CD4-positive, alpha-beta T cell (primary cell): ENCODE results near the gene SLC7A5. TPM values are rescaled to one million over a fixed set of nuclear protein-coding genes. Genes with fewer than 3 reads are reported as not detected.
A peak's percentile ranks its signal among the peaks of the same experiment; 100 is the strongest.
"Not testable (repeated sequence)": the region's sequence is repeated elsewhere in the genome, so short reads cannot be mapped to it uniquely, and the experiment has no call there.

Experiments used
- ATAC-seq: fragments of 200-7000 bp; cut with Tn5 transposase; one replicate; pipeline ENCODE4 v1.10.0; 2022; ENCODE audit warnings: mild to moderate bottlenecking; ENCODE audit not compliant: poor library complexity
- CTCF ChIA-PET: fragments of 350-600 bp; sonication (Branson Sonifier 250); formaldehyde crosslinking; loops from one replicate; lab custom pipeline; 2021; ENCODE audit warnings: antibody characterized with exemption, inconsistent platforms; lab: Charles Lee
- POLR2A ChIA-PET: fragments of 350-600 bp; sonication (Branson Sonifier 250); formaldehyde crosslinking; loops from one replicate; lab custom pipeline; 2021; ENCODE audit warnings: antibody characterized with exemption, inconsistent platforms; lab: Charles Lee
- DNase-seq, 14 experiments: peaks; one replicate each; pipeline ENCODE4 v3.0.0-alpha.2; 2013 to 2020; ENCODE audit warnings: mixed read lengths in 2 of 14
- H3K27ac ChIP-seq, 2 donors: one replicate each; pipeline versions ENCODE4 v1.5.1 to v1.7.0; 2013; ENCODE audit warnings: low read length in 2 of 2, low read depth in 1 of 2, mild to moderate bottlenecking in 1 of 2
- H3K27me3 ChIP-seq, 2 experiments: 1 replicate in 1 of 2; 2 replicates in 1 of 2; pipeline versions ENCODE4 v1.6.1 to v1.7.0; 2013; ENCODE audit warnings: low read length in 2 of 2, control low read depth in 1 of 2, mild to moderate bottlenecking in 1 of 2, moderate library complexity in 1 of 2; ENCODE audit not compliant: insufficient read depth in 2 of 2, control insufficient read depth in 1 of 2
- H3K36me3 ChIP-seq: one replicate; pipeline ENCODE4 v1.6.1; 2013; ENCODE audit warnings: low read length, control low read depth; ENCODE audit not compliant: insufficient read depth
- H3K4me1 ChIP-seq: one replicate; pipeline ENCODE4 v1.6.1; 2013; ENCODE audit warnings: low read length, control low read depth; ENCODE audit not compliant: insufficient read depth
- H3K4me3 ChIP-seq: one replicate; pipeline ENCODE4 v1.5.1; 2013; ENCODE audit warnings: mild to moderate bottlenecking, low read length, moderate library complexity
- H3K9me3 ChIP-seq, 2 experiments: 1 replicate in 1 of 2; 2 replicates in 1 of 2; pipeline versions ENCODE4 v1.6.1 to v1.7.0; 2013; ENCODE audit warnings: low read length in 2 of 2, mild to moderate bottlenecking in 2 of 2, control low read depth in 1 of 2, moderate library complexity in 1 of 2; ENCODE audit not compliant: control insufficient read depth in 1 of 2, insufficient read depth in 1 of 2
- H3K27ac Mint-ChIP-seq: one replicate; pipeline ENCODE4 v1.8.0; 2020; ENCODE audit warnings: mixed read lengths
- H3K27me3 Mint-ChIP-seq: one replicate; pipeline ENCODE4 v1.8.0; 2021; ENCODE audit warnings: mixed read lengths
- H3K36me3 Mint-ChIP-seq: one replicate; pipeline ENCODE4 v1.8.0; 2021; ENCODE audit warnings: low read depth, mixed read lengths
- H3K4me1 Mint-ChIP-seq: one replicate; pipeline ENCODE4 v1.8.0; 2021; ENCODE audit warnings: low read depth, mixed read lengths
- H3K4me3 Mint-ChIP-seq: one replicate; pipeline ENCODE4 v1.8.0; 2020; ENCODE audit warnings: mild to moderate bottlenecking, mixed read lengths
- H3K9me3 Mint-ChIP-seq: one replicate; pipeline ENCODE4 v1.8.0; 2020; ENCODE audit warnings: mixed read lengths
- CTCF ChIP-seq: fragments of 200-600 bp; IDR thresholded peaks from one replicate; pipeline ENCODE4 v1.8.0; 2022; ENCODE audit warnings: antibody characterized with exemption, mild to moderate bottlenecking
- intact Hi-C, 2 experiments: fragments of 100-400 bp; cut with DNase I in 1 of 2; cut with micrococcal nuclease in 1 of 2; formaldehyde crosslinking; loops; one replicate each; pipeline versions ENCODE4 v1.15.1 to v1.9.0; 2023 to 2025; cut with DNase I, micrococcal nuclease
- total RNA-seq, 174 experiments: library from RNA in 2 of 174; stranded (reverse) in 2 of 174; gene quantifications; one replicate each; pipeline ENCODE4 v1.2.3 and lab custom pipeline; 2021 to 2026

SLC7A5 gene
- total RNA-seq, 2 experiments from 2014 or later = 80.3 to 85.3 TPM

GRCh38 chr16:87868254-87869029 is 865 bp downstream of the SLC7A5 start:
- Histone ChIP-seq H3K4me1 (peaks cover 54% of the 10 kb centered on the region), H3K27ac (peak overlapping the region in 1 of 2 donors; percentile 67), H3K4me3 (peak overlapping the region; percentile 63)
- H3K27me3 Mint-ChIP-seq, H3K27me3 ChIP-seq, H3K36me3 ChIP-seq, H3K9me3 ChIP-seq, H3K9me3 Mint-ChIP-seq: not testable (repeated sequence)
- CTCF ChIA-PET = interaction anchor here (4.9 to 5.6 kb wide), 2 partner anchors 19 to 88 kb away, joined by 32 to 127 read pairs; no protein-coding TSS in a partner anchor
- peak overlapping the region; percentile 93 for H3K4me3 Mint-ChIP-seq
- POLR2A ChIA-PET = interaction anchor here (0.6 to 6.3 kb wide), 12 partner anchors 9 to 157 kb away, joined by 3 to 52 read pairs (median 6); partner anchors contain the start of genes BANP and KLHDC4
- H3K4me1 Mint-ChIP-seq = peaks cover 49% of the 10 kb centered on the region
- H3K36me3 Mint-ChIP-seq = peaks cover 13% of the 10 kb centered on the region
- peak in 12 of 14 experiments; percentile 34 to 88 (median 52) for DNase-seq
- ATAC-seq = peak; percentile 62
- H3K27ac Mint-ChIP-seq = peak overlapping the region; percentile 89
- intact Hi-C loops = loop anchor here in 1 of 2 experiments (10.0 kb wide), 1 partner anchor 484 kb away; the partner anchor contains the start of gene FBXO31

GRCh38 chr16:87865902-87866555 is 3.3 kb downstream of the SLC7A5 start:
- POLR2A ChIA-PET = interaction anchor here (0.8 to 6.3 kb wide), 4 partner anchors 10 to 230 kb away, joined by 3 to 40 read pairs (median 5); partner anchors contain the start of gene KLHDC4
- not testable (repeated sequence) for H3K9me3 ChIP-seq, H3K27me3 Mint-ChIP-seq, H3K27me3 ChIP-seq, H3K9me3 Mint-ChIP-seq, H3K36me3 ChIP-seq, H3K27ac ChIP-seq
- CTCF ChIA-PET = interaction anchor here (1.4 to 4.9 kb wide), 3 partner anchors 16 to 97 kb away, joined by 4 to 32 read pairs (median 10); no protein-coding TSS in a partner anchor
- H3K4me1 Mint-ChIP-seq = peaks cover 42% of the 10 kb centered on the region
- H3K27ac Mint-ChIP-seq = peak overlapping the region; percentile 89
- intact Hi-C loops = loop anchor here in 1 of 2 experiments (10.0 kb wide), 1 partner anchor 481 kb away; the partner anchor contains the start of gene FBXO31
- peak overlapping the region; percentile 93 for H3K4me3 Mint-ChIP-seq
- peaks cover 13% of the 10 kb centered on the region for H3K36me3 Mint-ChIP-seq
- Histone ChIP-seq H3K4me3 (peak overlapping the region; percentile 16), H3K4me1 (peaks cover 54% of the 10 kb centered on the region)
- DNase-seq = peak in 9 of 14 experiments; percentile 23 to 84 (median 56)
- peak; percentile 5 for ATAC-seq

- no peaks in the 10 kb centered on the region for H3K9me3 Mint-ChIP-seq
- peaks cover 46% of the 10 kb centered on the region for H3K4me1 Mint-ChIP-seq
- no peaks in the 10 kb centered on the region for H3K27me3 Mint-ChIP-seq
- peak overlapping the region; percentile 45 for H3K4me3 Mint-ChIP-seq
- no peak for DNase-seq
- H3K27ac ChIP-seq = no peak overlapping the region
- intact Hi-C loops = loop anchor here in 1 of 2 experiments (10.0 kb wide), 1 partner anchor 480 kb away; the partner anchor contains the start of gene FBXO31
- no peak for TF ChIP-seq CTCF
- H3K9me3 ChIP-seq = no peaks in the 10 kb centered on the region
- no peaks in the 10 kb centered on the region for H3K27me3 ChIP-seq
- POLR2A ChIA-PET = no interaction called here
- no peak for ATAC-seq
- no peak overlapping the region for H3K27ac Mint-ChIP-seq
- peaks cover 58% of the 10 kb centered on the region for H3K4me1 ChIP-seq
- H3K36me3 Mint-ChIP-seq = peaks cover 16% of the 10 kb centered on the region
- H3K36me3 ChIP-seq = no peaks in the 10 kb centered on the region
- CTCF ChIA-PET = interaction anchor here (0.8 kb wide), 1 partner anchor 15 kb away, joined by 4 read pairs; no protein-coding TSS in a partner anchor
- H3K4me3 ChIP-seq = no peak overlapping the region
These were observed 4.8 kb downstream of the SLC7A5 start for GRCh38 chr16:87864331-87864989.

GRCh38 chr16:87863327-87863635 is 6.0 kb downstream of the SLC7A5 start:
- intact Hi-C loops = loop anchor here in 1 of 2 experiments (10.0 kb wide), 1 partner anchor 478 kb away; the partner anchor contains the start of gene FBXO31
- H3K27ac Mint-ChIP-seq, H3K27me3 ChIP-seq, H3K9me3 ChIP-seq, H3K27ac ChIP-seq, DNase-seq, H3K4me3 Mint-ChIP-seq, ATAC-seq, H3K4me3 ChIP-seq, H3K36me3 ChIP-seq, CTCF ChIA-PET, POLR2A ChIA-PET, H3K9me3 Mint-ChIP-seq, H3K27me3 Mint-ChIP-seq: not testable (repeated sequence)
- H3K4me1 ChIP-seq = peaks cover 55% of the 10 kb centered on the region
- Mint-ChIP-seq H3K4me1 (peaks cover 41% of the 10 kb centered on the region), H3K36me3 (peaks cover 12% of the 10 kb centered on the region)

- DNase-seq, H3K9me3 ChIP-seq, POLR2A ChIA-PET, H3K9me3 Mint-ChIP-seq, H3K36me3 ChIP-seq, H3K27ac ChIP-seq, H3K4me3 Mint-ChIP-seq, CTCF ChIA-PET, ATAC-seq, H3K27me3 Mint-ChIP-seq, H3K4me3 ChIP-seq, H3K27ac Mint-ChIP-seq, H3K27me3 ChIP-seq: not testable (repeated sequence)
- H3K4me1 ChIP-seq = peaks cover 50% of the 10 kb centered on the region
- peaks cover 10% of the 10 kb centered on the region for H3K36me3 Mint-ChIP-seq
- peaks cover 38% of the 10 kb centered on the region for H3K4me1 Mint-ChIP-seq
- intact Hi-C loops = loop anchor here in 1 of 2 experiments (10.0 kb wide), 1 partner anchor 478 kb away; the partner anchor contains the start of gene FBXO31
These were observed 6.5 kb downstream of the SLC7A5 start for GRCh38 chr16:87862597-87863326.
